ENCODE measurements around the gene MAIP1.

The MAIP1 gene

GRCh38 chr2:199991691-199992090, 36.3 kb downstream of the MAIP1 start:
- no peak for DNase-seq (ENCODE audit: low spot score)

DNA sequence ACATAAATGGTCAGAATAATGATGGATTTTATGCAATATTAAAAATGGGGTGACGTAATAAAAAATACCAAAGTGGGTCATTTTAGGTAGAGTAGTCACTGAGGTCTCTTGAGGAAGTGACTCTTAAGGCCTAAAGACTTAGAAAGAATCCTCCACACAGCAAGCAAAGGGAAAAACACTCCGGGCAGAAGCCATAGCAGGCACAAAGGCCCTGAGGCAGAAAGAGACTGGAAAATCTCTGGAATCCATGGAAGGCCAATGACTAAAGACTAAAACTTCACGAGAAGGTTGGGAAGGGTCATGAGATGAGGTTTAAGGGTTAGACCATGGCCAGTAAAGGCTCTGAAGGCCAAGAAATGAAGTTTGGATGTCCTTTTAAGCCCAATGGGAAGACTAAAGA, 36.9 kb downstream of the MAIP1 start:
- no peak for DNase-seq (ENCODE audit: low spot score)

DNA sequence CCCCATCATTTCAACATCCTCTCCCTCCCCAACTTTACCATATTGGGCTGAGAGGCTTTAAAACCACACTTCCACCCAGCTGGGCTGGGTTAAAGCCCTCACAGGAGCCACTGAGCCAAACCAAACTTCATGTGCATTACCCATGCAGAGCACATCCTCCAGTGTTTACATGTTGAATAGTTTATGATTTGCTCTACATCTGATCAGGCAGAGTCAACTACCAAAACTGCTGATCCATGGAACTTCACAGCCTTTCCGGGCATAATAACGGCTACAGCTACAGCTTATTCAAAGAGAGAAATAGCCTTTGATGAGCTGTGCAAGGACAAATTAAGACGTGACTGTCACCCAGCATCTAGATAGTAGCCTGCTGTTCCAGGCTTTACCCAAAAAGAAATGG, 39.0 kb downstream of the MAIP1 start:
- no peak for DNase-seq (ENCODE audit: low spot score)

GRCh38 chr2:199994896-199995295, 39.5 kb downstream of the MAIP1 start:
- DNase-seq (ENCODE audit: low spot score) = no peak

GRCh38 chr2:199997296-199997695, 41.9 kb downstream of the MAIP1 start:
- DNase-seq (ENCODE audit: low spot score) = no peak

DNA sequence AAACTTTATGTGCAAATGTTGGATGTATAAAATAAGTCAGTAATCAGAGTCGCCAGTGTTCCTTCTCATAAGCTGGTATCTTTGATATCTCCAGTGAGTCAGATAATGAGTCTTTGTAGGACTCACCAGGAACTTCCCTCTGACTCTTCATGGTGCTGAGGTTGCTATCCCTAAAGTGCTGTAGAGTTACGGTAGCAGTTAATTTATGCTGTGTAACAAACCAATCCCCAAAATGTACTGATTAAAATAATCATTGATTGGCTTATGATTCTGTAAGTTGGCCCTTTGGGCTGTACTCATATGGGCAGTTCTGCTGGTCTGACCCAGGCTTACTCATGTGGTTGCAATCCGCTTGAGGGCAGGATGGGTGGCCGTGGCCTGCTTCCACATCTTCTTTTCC, 43.8 kb downstream of the MAIP1 start:
- DNase-seq (ENCODE audit: low spot score) = no peak

DNA sequence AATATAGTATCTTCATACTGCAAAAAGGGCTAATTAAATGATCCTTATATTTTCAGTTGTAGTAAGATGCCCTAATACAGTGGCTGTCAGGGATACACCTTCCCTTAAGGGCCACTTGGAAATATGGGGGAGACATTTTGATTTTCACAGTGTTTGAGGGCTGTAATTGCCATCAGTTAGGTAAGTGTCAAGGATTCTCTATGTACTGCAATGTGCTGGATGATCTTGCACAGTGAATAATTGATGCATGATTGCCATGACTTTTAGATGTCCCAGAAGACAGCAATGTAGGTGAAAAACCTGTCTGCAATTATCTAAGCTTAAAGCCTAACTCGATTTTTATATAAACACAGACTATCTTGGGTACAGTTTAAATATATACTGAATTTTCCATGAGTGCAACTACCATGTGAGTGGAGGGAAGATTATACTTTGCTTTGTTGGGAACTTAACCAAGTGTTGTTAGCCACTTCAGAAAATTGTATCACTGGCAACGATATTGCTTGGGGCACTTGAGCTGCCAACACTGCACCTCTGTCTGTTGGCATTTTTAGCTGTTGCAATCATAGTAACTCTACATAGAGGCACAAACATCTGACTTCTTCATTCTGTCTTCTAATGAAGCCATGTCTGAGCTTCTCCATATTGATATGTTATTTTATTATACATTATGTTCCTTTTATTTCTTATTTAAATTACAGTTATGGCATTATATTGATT, 45.2 kb downstream of the MAIP1 start:
- no peak for DNase-seq (ENCODE audit: low spot score)

DNA sequence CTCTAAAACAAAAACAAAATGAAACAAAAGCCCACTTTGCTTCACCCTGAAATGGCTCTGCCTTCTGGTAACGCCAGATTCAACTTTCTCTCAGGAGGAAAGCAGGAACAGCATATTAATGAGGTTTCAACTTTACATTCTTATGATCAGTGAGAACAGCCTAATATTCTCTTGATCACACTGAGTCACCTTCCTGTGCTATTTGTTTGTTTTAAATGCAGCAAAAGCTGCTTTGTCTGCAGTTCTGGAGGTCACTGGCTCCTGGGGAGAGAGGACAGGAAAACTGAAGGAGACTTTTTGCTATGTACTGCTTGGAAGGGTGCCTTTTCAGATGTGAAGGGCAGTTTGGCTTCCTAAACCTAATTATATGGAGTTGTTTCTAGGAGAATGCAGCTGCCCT, 48.1 kb downstream of the MAIP1 start:
- DNase-seq (ENCODE audit: low spot score) = no peak

DNA sequence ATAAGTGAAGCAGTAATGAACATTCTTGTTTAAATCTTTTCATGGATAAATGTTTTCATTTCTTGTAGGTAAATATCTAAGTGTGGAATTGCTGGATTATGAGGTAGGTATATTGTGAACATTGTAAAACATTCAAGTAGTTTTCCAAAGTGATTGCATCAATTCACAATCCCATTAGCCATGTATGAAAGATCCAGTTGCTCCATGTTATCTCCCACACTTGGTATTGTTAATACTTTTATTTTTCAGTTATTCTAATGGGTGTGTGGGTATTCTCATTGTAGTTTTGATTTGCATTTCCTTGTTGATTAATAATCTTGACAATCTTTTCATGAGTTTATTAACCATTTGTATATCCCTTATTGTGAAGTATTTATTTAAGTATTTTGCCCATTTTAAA, 50.3 kb downstream of the MAIP1 start:
- DNase-seq (ENCODE audit: low spot score) = no peak

DNA sequence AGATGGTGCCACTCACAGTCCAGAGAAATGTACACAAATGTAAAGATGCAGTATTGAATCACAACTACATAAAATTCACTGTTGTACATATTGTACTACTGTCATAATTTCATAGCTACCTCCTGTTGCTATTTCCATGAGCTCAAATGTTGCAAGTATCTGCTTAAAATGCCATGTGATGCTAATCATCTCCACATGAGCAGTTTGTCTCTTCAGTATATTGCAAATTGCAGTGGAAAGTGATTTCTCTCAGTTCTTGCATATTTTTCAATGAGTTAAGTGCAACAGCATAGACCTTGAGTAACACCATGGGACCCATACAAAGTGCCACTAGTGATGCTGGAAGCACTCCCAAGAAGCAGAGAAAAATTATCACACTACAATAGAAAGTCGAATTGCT, 51.9 kb downstream of the MAIP1 start:
- no peak for DNase-seq (ENCODE audit: low spot score)

- DNase-seq (ENCODE audit: low spot score) = no peak
These were observed 57.0 kb downstream of the MAIP1 start for GRCh38 chr2:200012401-200012800.
